Measurements from ENCODE around the gene OSBPL2. TPM values are rescaled to one million over a fixed set of nuclear protein-coding genes. Genes with fewer than 3 reads are reported as not detected.

The OSBPL2 gene
- total and polyA plus RNA-seq, 4 donors, result 9.9 to 19.7 (median 12.3) TPM

GRCh38 chr20:62200491-62201172, 37.7 kb upstream of the OSBPL2 start:
- Histone ChIP-seq H3K9me3 (ENCODE audit: control insufficient read depth in 4 of 4, low read length in 3 of 4) (no peaks in the 10 kb centered on the region), H3K36me3 (ENCODE audit: control insufficient read depth in 4 of 4, insufficient read depth in 3 of 4, low read depth in 1 of 4, low read length in 3 of 4) (peaks cover 18 to 56% (median 34%) of the 10 kb centered on the region in 4 donors), H3K4me1 (ENCODE audit: control insufficient read depth in 4 of 4, insufficient read depth in 4 of 4, low read length in 3 of 4) (no peaks in the 10 kb centered on the region), H3K27me3 (ENCODE audit: control insufficient read depth in 4 of 4, insufficient read depth in 4 of 4, low read length in 3 of 4) (no peaks in the 10 kb centered on the region), H3K4me3 (ENCODE audit: low read depth in 1 of 3, low read length in 3 of 3) (no peak overlapping the region), H3K9ac (ENCODE audit: low read depth in 1 of 2, low read length in 2 of 2) (no peak overlapping the region), H3K27ac (ENCODE audit: low read depth in 1 of 2, low read length in 2 of 2) (no peak overlapping the region)
- no peak for DNase-seq (ENCODE audit: low spot score)
- 97% methylated on average over 38 of the region's 38 CpGs for WGBS
- TF ChIP-seq ZBTB33 (IDR thresholded peaks at IDR 0.05) (no peak), FOXA1 (IDR thresholded peaks at IDR 0.05) (no peak), CTCF (IDR thresholded peaks at IDR 0.05; ENCODE audit: low read depth, low read length, missing input control) (no peak), NR2F2 (IDR thresholded peaks at IDR 0.05) (no peak), TAF1 (conservative IDR thresholded peaks at IDR 0.05) (no peak), RXRA (IDR thresholded peaks at IDR 0.05) (no peak), MAX (IDR thresholded peaks at IDR 0.05) (no peak), YY1 (IDR thresholded peaks at IDR 0.05) (no peak), FOXA2 (IDR thresholded peaks at IDR 0.05) (no peak), JUND (IDR thresholded peaks at IDR 0.05) (no peak), HNF4A (conservative IDR thresholded peaks at IDR 0.05) (no peak), RAD21 (IDR thresholded peaks at IDR 0.05) (no peak), EGR1 (IDR thresholded peaks at IDR 0.05; ENCODE audit: low read depth in 2 of 2) (no peak), ATF3 (IDR thresholded peaks at IDR 0.05) (no peak), GABPA (IDR thresholded peaks at IDR 0.05 in 1 of 2, conservative IDR thresholded peaks at IDR 0.05 in 1 of 2) (no peak), REST (IDR thresholded peaks at IDR 0.05) (no peak), SP1 (IDR thresholded peaks at IDR 0.05) (no peak)

Measured in liver (tissue), 9 donors.